ENCODE data around the gene IRX3.

IRX3 gene

DNA sequence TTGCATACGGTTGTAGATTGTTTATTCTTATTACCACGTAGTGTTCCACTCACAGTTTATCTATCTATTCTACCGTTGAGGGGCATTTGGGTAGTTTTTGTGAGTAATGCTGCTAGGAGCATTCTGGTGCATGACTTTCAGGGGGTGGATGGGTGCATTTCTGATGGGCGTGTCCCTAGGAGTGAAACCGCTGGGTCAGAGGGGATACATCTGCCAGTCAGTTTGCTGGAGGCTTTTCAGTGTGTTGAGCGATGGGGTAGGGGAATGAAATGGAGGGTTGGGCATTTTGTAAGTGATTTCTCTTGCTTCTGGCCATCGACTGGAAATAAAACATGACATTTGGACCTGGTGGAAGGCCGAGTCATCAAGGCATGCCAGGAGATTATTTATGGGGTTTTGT lies 17.0 kb upstream of the IRX3 start:
- Histone ChIP-seq H3K9me3 (ENCODE audit: insufficient read depth, low read length, severe bottlenecking) (no peaks in the 10 kb centered on the region), H3K4me1 (ENCODE audit: insufficient read depth, low read length) (peaks cover 14% of the 10 kb centered on the region), H3K4me2 (ENCODE audit: insufficient read depth, low read length) (no peak overlapping the region), H3K27me3 (ENCODE audit: insufficient read depth, low read length, poor library complexity) (no peaks in the 10 kb centered on the region), H3K9ac (ENCODE audit: low read depth, low read length) (no peak overlapping the region), H3K27ac (ENCODE audit: low read length) (no peak overlapping the region), H4K20me1 (ENCODE audit: insufficient read depth, low read length) (no peaks in the 10 kb centered on the region), H3K79me2 (ENCODE audit: insufficient read depth, low read length) (no peaks in the 10 kb centered on the region), H2AFZ (ENCODE audit: low read depth, low read length) (no peak overlapping the region), H3K36me3 (ENCODE audit: insufficient read depth, low read length) (no peaks in the 10 kb centered on the region), H3K4me3 (ENCODE audit: low read depth in 1 of 2, low read length in 2 of 2) (no peak overlapping the region)
- TF ChIP-seq, protein P1, sequence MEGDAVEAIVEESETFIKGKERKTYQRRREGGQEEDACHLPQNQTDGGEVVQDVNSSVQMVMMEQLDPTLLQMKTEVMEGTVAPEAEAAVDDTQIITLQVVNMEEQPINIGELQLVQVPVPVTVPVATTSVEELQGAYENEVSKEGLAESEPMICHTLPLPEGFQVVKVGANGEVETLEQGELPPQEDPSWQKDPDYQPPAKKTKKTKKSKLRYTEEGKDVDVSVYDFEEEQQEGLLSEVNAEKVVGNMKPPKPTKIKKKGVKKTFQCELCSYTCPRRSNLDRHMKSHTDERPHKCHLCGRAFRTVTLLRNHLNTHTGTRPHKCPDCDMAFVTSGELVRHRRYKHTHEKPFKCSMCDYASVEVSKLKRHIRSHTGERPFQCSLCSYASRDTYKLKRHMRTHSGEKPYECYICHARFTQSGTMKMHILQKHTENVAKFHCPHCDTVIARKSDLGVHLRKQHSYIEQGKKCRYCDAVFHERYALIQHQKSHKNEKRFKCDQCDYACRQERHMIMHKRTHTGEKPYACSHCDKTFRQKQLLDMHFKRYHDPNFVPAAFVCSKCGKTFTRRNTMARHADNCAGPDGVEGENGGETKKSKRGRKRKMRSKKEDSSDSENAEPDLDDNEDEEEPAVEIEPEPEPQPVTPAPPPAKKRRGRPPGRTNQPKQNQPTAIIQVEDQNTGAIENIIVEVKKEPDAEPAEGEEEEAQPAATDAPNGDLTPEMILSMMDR (IDR thresholded peaks at IDR 0.05; ENCODE audit: borderline replicate concordance, extremely low read depth, low read length, poor library complexity, severe bottlenecking): no peak
- TF ChIP-seq EZH2 (IDR thresholded peaks at IDR 0.05; ENCODE audit: borderline replicate concordance, low read depth, low read length, severe bottlenecking): no peak
- DNase-seq (no peak), ATAC-seq (ENCODE audit: insufficient read depth, low read depth) (no peak)

DNA sequence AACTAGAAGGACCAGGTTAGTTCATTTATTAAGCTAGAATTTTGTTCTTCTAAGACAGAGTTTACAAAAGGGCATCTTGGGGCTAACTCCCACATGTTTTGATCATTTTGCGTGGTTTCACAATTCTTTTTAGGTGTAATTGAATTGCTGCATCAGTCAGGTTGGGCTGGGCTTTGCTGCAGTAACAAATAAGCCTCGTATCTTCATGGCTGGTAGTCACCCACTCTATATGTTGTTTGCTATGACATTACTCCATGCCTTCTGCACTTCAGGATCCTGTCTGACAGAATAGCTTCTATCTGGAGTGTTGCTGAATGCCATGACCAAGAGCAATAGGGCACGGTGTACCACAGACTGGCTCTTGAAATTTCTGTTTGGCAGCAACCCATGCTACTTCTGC lies 10.6 kb upstream of the IRX3 start:
- DNase-seq: no peak
- H3K79me2 ChIP-seq (ENCODE audit: insufficient read depth, low read length): no peaks in the 10 kb centered on the region
- H3K9me3 ChIP-seq (ENCODE audit: insufficient read depth, low read length, severe bottlenecking): no peaks in the 10 kb centered on the region
- no peak overlapping the region for H3K4me2 ChIP-seq (ENCODE audit: insufficient read depth, low read length)
- no peaks in the 10 kb centered on the region for H4K20me1 ChIP-seq (ENCODE audit: insufficient read depth, low read length)
- no peaks in the 10 kb centered on the region for H3K27me3 ChIP-seq (ENCODE audit: insufficient read depth, low read length, poor library complexity)
- no peak overlapping the region for H2AFZ ChIP-seq (ENCODE audit: low read depth, low read length)
- H3K4me3 ChIP-seq (ENCODE audit: low read depth in 1 of 2, low read length in 2 of 2): no peak overlapping the region
- H3K36me3 ChIP-seq (ENCODE audit: insufficient read depth, low read length): no peaks in the 10 kb centered on the region
- H3K27ac ChIP-seq (ENCODE audit: low read length): no peak overlapping the region
- H3K9ac ChIP-seq (ENCODE audit: low read depth, low read length): no peak overlapping the region
- peaks cover 8% of the 10 kb centered on the region for H3K4me1 ChIP-seq (ENCODE audit: insufficient read depth, low read length)
- no peak for TF ChIP-seq EZH2 (IDR thresholded peaks at IDR 0.05; ENCODE audit: borderline replicate concordance, low read depth, low read length, severe bottlenecking)
- TF ChIP-seq, protein P1 (IDR thresholded peaks at IDR 0.05; ENCODE audit: borderline replicate concordance, extremely low read depth, low read length, poor library complexity, severe bottlenecking): no peak
- ATAC-seq (ENCODE audit: insufficient read depth, low read depth): no peak

DNA sequence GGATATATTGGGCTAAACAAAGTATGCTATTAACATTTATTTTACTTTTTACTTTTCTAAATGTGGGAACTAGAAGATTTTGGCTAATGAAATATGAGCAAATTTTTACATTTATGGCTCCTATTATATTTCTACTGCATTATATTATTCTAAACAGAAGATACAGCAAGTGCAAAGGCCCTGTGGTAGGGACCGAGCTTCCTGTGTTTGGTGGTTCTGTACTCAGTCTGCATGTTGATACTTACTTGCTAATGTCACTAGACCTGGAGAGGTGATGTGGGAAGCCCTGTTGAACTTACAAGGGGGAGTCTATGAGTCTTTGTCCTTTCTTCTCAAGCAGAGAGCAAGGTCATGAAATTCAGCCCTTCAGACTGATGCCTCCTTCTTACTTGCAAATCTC lies 10.0 kb upstream of the IRX3 start:
- H3K4me3 ChIP-seq (ENCODE audit: low read depth in 1 of 2, low read length in 2 of 2): no peak overlapping the region
- H2AFZ ChIP-seq (ENCODE audit: low read depth, low read length): no peak overlapping the region
- DNase-seq: no peak
- H4K20me1 ChIP-seq (ENCODE audit: insufficient read depth, low read length): no peaks in the 10 kb centered on the region
- H3K9me3 ChIP-seq (ENCODE audit: insufficient read depth, low read length, severe bottlenecking): no peaks in the 10 kb centered on the region
- H3K4me1 ChIP-seq (ENCODE audit: insufficient read depth, low read length): peaks cover 14% of the 10 kb centered on the region
- no peaks in the 10 kb centered on the region for H3K36me3 ChIP-seq (ENCODE audit: insufficient read depth, low read length)
- H3K4me2 ChIP-seq (ENCODE audit: insufficient read depth, low read length): no peak overlapping the region
- no peak overlapping the region for H3K27ac ChIP-seq (ENCODE audit: low read length)
- no peaks in the 10 kb centered on the region for H3K27me3 ChIP-seq (ENCODE audit: insufficient read depth, low read length, poor library complexity)
- TF ChIP-seq, protein P1 (IDR thresholded peaks at IDR 0.05; ENCODE audit: borderline replicate concordance, extremely low read depth, low read length, poor library complexity, severe bottlenecking): no peak
- no peak for TF ChIP-seq EZH2 (IDR thresholded peaks at IDR 0.05; ENCODE audit: borderline replicate concordance, low read depth, low read length, severe bottlenecking)
- no peak for ATAC-seq (ENCODE audit: insufficient read depth, low read depth)
- no peak overlapping the region for H3K9ac ChIP-seq (ENCODE audit: low read depth, low read length)
- H3K79me2 ChIP-seq (ENCODE audit: insufficient read depth, low read length): no peaks in the 10 kb centered on the region
